AML-193 (cell line): ENCODE results near the gene TOPBP1.

Source experiments
- DNase-seq, 2 experiments: peaks; one replicate each; lab custom pipeline; 2025; lab: John Stamatoyannopoulos, UW

Gene TOPBP1

DNA sequence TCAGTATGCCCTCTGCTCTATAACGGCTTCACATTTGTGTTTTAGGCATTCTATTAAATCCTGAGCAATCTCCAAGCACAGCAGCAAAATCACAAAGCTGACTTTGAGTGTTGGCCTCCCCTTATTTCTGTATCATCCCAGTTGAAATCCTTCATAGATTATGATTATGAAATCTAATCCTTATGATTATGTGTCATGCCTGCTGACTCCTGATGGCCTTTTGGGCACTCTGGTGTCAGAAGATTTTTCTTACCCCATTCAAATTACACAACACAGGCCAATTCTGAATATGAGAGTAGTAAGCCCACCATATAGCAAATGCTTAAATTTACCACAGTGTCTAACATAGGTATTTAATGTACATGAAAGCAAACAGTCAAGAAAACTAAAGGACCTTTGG lies 53.9 kb downstream of the TOPBP1 start:
- no peak for DNase-seq

DNA sequence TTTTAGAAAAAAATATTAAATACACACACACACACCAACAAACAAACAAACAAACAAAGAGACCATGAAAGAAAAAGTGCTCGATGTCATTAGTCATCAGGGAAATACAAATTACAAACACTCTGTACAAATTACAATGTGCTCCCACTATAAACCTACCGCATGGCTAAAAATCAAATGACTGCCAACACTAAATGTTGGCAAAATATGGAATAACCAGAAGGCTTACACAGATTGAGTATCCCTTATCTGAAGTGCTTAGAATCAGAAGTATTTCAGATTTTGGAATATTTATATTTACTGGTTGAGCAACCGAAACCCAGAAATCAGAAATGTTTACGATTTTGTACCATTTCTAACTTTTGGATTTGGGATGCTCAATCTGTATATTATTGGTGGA lies 54.8 kb downstream of the TOPBP1 start:
- no peak for DNase-seq

DNA sequence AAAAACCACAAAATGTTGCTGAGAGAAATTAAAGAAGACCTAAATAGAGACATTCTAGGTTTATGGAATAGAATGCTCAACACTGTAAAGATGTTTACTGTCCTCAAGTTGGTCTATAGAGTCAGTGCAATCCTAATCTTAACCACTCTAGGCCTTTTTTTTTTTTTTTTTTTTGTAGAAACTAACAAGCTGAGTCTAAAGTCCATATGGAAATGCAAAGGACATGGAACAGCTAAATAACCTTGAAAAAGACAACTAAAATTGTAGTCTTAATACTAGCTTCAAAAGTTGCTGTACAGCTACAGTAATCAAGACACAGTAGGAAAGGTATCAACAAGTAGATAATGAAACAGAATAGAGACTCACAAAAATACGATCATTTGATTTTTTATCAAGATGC lies 55.4 kb downstream of the TOPBP1 start:
- DNase-seq, result no peak

DNA sequence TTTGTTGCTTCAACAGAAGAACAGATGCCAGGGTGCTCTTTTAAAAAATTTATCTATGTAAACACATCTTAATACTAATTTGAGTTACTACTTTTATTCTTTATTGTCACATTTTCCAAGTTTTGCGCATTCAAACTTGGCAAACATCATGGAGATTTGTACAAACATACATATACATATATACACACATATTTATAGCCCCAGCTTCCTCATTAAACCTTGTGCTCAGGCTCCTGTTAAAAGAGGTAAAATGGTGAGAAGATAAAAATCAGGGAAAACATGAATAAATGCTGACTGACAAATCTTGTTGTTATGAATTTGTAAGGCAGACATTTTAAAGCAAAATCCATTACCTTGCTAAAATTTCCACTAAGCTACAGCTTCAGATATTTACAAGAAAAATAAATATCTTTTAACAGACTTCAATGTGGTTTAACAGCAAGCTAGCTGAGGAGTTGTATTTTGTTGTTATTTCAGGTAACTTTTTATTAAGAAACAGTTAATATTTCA lies 61.1 kb downstream of the TOPBP1 start:
- DNase-seq, result no peak

DNA sequence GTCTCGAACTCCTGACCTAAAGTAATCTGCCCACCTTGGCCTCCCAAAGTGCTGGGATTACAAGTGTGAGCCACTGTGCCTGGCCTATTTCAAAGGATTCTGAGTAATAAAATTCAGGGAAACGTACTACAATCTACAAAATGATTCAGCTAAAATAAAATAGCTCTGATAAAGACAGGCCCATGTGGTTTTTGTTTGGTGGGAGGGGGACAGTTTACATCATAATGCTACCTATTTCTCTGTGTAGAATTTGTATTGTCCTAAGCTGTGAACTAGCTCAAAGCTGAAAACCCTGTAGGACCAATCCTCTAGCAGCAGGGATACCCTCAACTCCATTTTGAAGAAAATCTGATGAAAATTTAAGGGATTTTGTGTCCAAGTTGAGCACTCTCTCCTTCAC lies 62.5 kb downstream of the TOPBP1 start:
- no peak for DNase-seq

DNA sequence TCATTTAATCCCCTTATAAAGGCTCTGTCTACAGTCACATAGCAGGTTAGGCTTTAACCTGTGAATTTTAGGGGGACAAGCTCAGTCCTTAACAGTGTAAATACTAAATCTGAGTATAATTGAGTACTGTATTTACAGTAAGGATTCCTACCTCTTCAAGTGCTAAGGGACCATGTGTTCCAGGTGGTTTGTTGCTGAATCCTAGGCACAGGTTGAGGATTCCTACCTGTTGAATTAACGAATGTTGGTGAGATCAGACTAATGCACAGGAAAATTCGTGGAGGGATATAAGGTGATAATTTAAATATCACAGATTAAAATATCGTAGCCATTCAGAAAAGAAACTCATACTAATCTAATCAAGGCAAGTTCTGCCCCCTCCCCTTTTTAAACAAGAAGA lies 63.3 kb downstream of the TOPBP1 start:
- DNase-seq, result no peak

DNA sequence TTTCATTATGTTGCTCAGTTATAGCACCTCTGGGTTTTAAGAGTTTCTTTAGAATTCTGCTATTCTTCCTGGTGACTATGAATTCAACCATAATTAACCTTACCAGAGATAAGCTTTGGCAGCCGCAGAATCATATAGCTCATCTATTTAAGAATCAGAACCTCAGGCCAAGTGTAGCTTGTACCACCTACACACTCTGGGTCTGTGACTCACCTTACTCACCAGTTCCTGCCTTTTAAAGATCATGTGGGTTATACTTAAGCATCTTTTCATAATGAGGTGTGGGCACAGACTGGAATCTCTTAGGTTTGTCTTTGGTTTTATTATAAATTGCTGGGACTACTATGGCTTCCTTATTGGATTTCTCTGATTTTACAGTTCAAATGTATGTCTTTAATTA lies 66.4 kb downstream of the TOPBP1 start:
- no peak for DNase-seq

DNA sequence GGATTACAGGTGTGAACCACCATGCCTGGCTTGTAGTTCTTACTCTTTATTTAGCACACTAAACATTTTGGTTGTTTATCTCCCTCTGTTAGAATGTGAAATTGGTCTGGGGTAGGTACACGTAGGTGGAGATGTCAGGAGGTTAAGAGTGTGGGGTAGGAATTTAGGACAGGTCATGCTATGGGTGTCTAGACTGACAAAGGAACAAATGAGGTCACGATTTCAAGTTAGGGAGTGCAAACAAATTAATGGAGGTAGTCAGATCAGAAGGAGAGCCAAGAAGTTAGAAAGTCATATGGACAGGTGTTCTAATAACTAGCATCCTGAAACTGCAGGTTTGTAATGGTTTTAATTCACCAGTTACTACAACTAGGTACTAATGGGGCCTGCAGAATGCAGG lies 68.5 kb downstream of the TOPBP1 start:
- DNase-seq, result no peak

DNA sequence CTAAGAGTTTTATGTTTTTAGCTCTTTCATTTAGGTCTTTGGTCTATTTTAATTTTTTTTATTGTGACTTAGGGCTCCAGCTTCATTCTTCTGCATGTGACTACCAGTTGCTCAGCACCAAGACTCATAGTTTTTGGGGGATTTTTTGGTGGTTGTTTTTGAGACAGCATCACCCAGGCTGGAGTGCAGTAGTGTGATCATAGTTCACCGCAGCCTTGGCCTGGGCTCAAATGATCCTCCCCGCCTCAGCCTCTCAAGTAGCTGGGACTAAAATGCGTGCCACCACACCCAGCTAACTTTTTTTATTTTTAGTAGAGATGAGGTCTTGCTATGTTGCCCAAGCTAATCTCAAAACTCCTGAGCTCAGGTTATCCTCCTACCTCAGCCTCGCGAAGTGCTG lies 68.9 kb downstream of the TOPBP1 start:
- no peak for DNase-seq

DNA sequence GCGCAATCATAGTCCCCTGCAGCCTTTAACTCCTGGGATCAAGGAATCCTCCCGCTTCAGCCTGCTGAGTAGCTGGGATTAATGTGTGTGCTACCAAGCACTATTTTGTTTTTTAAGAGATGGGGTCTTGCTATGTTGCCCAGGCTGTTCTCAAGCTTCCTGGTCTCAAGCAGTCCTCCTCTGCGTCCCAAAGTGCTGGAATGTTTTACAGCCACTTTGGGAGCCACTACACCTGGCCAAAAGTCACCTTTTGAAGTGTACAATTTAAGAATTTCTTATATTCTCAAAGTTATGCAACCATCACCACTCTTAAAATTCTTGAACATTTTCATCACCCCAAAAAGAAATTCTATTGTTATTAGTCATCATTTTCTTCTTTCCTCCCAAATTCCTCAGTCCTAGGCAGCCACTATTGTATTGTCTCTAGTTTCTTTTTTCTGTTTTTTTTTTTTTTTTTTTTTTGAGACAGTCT lies 70.4 kb downstream of the TOPBP1 start:
- no peak for DNase-seq

DNA sequence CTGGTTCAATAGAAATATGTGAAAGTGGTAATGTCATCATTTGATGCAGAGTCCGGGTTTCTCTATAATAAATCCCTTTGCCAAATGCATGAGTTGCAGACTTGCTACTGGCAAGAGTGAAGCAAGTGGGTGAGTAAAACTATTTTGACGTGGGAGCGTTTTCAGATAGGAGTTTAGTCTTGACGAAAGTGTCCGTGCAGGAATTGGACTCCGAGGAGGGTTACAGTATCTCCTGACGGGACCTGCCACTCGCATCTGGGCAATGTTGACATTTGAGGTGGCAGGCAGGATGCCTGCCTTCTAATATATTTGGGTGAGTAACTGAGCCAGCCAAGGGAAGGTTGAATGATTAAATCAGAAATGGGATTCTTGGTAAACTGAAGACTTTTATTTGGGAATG lies 72.2 kb downstream of the TOPBP1 start:
- no peak for DNase-seq

DNA sequence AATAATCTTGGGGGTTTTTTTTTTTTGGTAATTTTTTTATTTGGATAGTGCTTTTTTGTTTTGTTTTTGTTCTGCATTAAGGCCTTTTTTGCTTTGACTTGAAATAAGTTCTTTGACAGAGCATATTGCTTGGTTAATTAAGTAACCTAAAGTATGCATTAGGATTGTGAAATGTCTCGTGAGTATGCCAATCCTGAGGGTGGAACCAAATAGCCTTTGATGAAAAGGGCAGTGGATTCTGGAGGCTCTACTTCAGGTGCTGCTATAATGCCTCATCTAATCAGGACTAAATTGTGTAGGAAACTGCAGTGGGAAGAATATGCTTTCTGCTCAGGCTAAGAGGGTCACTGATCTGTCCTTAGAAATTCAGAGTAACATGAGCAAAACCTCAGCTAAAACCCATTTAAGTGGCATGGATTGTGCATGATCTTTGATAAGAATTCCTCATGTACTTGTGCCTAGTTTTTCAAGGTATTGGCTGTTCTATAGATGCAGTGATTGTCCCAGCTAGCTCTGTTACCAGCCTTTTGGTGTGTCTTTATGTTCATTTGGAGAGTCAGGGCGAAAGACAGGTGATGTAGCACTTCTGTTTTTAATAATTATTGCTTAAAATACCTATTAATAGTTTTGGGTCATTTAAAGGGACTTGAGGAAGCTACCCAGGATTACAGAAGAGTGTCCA lies 72.8 kb downstream of the TOPBP1 start:
- peak in 1 of 2 experiments; percentile 9 for DNase-seq

DNA sequence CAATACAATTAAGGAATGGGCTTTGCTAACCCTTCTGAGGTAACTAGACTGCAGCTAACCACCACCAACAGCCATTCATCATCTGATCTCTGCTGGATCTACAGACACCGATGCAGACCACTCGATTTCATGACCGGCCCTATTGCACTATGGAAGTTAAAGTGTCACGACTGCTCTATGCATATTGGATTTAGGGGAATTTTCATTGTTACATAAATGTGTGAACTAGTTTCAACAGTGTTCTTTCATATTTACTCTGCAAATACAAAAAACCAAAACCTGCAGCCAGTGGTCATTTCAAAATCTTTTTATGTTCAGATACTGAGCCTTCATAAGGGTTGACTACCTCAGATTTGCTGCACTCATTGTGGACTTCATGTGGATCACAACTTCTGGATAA lies 73.7 kb downstream of the TOPBP1 start:
- no peak for DNase-seq

DNA sequence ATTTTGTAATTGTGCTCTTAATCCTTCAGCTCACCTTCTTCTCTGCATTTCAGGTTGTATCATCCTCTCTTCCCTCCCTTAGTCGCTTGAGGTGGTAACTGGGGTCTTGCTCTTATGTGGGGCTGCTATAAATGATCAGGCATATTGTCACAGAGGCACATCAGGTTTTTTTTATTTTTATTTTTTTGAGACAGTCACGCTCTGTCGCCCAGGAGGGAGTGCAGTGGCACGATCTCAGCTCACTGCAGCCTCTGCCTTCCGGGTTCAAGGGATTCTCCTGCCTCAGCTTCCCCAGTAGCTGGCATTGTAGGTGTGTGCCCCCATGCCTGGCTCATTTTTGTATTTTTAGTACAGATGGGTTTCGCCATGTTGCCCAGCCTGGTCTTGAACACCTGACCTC lies 78.3 kb downstream of the TOPBP1 start:
- DNase-seq, result no peak

DNA sequence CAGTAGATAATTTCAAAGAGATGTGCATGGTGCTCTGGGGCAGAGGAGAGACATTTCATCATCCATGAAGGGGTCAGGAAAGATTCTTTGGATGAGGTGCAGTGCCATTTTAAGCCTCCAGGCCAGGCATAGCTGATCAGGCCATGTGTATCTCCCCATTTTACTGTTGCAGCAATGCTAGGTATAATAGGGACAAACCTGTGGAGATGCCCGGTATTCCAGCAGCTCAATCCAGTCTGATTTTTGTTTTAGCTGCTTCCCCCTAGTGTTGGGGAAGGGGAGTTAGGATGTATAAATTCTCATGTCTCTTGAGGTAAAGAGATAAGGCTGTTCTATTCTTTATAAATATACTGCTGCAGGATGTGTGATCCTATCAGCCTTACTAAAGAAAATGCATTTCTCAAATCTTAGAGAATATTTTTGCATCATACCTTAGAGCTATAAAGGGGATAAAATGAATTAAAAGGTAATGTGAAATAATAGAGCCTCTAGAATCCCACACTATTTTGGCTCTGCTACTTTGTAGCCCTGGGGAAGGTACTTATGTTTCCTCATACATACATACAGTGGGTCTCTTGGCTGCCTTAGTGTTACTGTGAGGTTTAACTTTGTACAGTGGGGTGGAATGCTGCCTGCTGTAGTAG lies 83.1 kb downstream of the TOPBP1 start:
- no peak for DNase-seq

DNA sequence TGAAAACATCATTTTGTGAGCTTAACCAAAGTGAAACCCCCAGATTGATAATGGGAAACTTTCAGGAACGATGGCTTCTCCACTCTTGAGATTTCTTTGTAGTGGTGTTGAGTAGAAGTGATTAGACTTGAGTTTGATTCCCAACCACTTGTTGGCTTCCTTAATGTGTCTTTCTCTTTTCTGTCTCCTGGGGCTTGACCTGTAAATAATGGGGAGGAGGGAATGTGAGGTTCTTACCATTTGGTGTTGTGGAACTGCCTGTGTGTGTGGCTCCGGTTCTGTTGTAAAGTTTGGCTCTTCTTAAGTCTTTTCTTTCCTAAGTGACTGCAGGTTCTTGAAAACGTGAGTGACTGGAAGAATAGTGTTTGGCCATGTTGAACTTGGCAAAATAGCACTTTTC lies 85.6 kb downstream of the TOPBP1 start:
- DNase-seq, result no peak

DNA sequence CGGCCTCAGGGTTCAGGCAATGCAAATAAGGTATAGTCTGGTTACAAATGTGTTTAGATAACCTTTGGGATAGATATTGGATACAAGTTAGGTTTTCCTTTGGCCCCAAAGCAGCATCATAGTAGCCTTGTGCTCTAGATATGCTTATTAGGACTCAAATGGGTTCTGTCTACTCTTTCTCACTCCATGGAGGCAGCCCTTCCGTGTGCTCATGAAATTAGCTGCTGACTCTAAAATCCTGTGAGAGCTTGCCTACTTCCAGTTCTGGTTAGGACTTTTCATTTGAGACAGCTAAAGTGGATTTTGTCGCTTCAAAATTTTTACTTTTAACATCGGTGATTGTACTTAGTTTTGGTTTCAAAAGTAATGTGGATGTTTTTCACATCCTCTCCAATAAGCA lies 86.7 kb downstream of the TOPBP1 start:
- DNase-seq, result no peak

DNA sequence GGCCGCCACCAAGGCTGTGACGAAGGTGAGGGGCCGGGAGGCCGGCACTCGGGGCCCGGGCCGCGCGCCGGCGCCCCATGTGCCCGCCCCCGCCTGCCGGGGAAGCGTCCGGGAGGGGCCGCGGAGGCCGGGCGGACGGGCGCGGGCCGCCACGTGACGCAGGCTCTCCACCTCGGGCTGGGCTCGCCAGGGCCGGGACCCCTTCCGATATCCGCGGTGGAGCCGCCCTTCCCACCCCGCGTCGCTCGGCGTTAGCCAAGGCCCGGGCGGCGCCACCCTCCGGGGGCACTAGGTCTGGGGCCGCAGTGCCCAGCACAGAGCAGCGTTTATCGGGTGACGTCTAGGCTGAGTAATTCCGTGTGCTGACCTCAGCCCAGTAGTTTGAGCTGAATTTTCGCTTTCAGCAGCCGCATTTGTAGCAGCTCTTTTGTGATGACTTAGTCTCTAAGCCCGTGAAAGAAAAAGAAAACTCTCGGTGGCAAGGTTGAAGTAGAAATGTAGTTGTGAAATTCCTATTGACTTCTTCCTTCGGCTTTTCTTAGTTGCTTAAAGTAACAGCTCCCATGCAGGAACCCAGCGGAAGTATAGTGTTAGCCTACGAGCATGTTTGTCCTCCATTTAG lies 87.4 kb downstream of the TOPBP1 start:
- DNase-seq, result no peak

DNA sequence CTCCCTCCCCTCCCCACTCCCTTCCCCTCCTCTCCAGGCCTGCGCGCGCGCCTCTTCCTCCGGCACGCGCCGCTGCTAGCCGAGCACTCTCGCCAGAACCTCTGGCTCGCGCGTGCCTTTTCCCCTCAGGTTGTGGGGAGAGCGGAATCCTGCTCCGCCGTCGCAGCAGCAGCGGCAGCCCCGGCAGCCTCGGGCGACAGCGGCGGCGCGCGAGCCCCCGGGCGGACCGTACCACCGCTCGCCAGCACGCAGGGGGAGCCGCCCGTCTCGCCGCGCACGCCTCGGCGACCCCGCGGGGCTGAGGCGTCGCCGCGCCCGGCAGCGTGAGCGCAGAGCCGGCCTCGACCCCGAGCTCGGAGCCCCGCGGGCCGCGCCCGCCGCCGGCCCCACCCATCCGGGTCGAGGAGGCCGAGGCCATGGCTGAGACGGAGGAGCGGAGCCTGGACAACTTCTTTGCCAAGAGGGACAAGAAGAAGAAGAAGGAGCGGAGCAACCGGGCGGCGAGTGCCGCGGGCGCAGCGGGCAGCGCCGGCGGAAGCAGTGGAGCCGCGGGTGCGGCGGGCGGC lies 88.0 kb downstream of the TOPBP1 start, which contains the start of gene CDV3:
Gene CDV3, plus strand, starts transcription at position 58 of the 566 bp plus-strand sequence. Its CDS starts 359 bp downstream, at position 417.
- DNase-seq, result no peak

DNA sequence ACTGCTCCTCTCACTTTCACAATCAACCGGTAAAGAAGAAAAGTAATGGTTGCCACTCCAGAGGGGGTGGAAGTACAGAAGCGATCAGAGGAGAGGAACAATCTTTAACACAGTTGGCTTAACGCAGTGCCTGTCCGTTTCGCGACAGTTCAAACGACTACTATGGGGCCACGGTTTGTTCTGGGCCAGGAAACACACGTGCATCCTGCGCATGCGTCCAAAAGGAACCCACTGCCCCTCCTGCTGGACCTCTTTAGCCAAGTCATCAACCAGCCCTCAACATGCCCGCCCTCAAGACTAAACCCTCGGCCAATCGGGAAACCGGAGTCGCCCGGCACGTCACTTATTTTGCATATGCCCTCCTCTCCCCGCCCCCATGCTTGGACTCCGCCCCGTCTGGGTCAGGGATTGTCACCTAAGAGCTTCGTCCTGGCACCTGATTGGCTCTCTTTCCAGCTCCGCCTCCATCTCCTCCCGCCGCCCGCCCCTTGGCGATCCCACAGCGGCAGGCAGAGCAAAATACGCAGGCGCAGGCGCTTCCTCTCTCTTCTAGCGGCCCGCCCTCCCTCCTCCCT lies 88.6 kb downstream of the TOPBP1 start:
- DNase-seq, result no peak

DNA sequence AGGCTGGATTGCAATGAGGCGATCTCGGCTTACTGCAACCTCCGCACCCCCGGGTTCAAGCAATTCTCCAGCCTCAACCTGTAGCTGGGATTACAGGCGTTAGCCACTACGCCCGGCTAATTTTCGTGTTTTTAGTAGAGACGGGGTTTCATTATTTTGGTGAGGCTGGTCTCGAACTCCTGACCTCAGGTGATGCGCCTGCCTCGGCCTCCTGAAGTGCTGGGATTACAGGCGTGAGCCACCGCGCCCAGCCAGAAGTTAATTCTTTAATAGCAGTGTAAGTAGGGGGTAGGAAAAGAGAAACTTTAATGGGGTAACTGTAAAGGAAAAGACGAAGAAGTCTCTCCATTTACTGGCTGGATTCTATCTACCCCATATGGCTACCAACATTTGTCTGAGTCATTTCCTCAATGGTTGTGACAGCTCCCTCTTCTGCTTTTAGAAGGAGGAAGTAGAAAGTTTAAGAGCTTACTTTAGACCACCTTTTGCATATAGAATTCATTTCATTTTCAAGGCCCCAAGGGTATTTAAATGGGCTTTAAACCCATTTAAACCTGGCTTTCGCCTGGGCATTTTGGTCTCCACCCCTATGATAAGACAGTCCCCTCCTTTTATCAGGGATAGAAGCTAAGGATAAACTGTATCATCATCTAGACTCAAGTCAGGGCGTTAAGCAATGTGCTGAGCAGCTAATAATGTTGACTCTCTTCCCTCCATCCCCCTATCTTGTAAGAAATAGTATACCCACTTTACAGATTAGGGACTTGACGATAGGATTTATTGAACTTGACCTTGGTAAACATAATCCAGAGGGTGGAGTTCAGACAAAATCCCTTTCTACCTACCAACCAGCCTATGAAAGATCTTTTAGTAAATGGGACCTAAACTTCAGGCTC lies 89.3 kb downstream of the TOPBP1 start:
- DNase-seq, result no peak
